Inferior parietal cortex (tissue), 1 donor: ENCODE data around the gene OR7D2.

Source experiments
- DNase-seq: peaks from one replicate; pipeline ENCODE4 v3.0.0-alpha.2; 2016; ENCODE audit errors: extremely low spot score

Gene OR7D2

DNA sequence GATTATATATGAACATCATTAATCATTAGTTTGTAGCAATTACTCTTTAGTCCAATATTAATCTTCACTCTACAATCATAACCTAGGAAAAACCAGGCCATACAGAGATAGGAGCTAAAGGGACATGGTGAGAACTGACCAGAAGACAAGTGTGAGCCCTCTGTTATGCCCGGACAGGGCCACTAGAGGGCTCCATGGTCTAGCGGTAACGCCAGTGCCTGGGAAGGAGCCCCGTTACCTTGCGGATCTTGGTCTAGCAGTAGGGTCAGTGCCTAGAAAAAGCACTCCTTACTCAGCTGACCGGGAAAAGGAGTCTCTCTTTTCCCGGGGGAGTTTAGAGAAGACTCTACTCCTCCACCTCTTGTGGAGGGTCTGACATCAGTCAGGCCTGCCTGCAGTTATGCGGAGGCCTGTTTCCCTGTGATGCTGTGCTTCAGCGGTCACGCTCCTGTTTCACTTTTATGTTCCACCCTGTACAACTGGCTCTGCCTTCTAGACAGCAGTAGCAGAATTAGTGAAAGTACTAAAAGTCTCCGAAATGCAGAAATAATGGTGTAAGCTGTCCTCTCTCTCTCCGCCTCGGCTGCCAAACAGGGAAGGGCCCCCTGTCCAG, 26.8 kb downstream of the OR7D2 start:
- DNase-seq = peak; percentile 67

GRCh38 chr19:9219489-9219888, 40.7 kb downstream of the OR7D2 start, which contains the start of gene OR7D4:
Gene OR7D4, minus strand, starts transcription at chr19:9219589. Its CDS starts 4,752 bp downstream, at chr19:9214837.
- DNase-seq = no peak
